SK-N-SH treated with all-trans-retinoic acid at 6 μM for 48 hours (cell line): ENCODE results near the gene GRIN3A.

Source experiments
- ATAC-seq: fragments of 200-7000 bp; cut with Tn5 transposase; 3 replicates; pipeline ENCODE4 v1.9.1; 2020; ENCODE audit warnings: mild to moderate bottlenecking, moderate library complexity
- ARNTL ChIP-seq: fragments of 450-650 bp; formaldehyde crosslinking; IDR thresholded peaks from 2 replicates; pipeline ENCODE4 v1.5.0; 2020; ENCODE audit warnings: low read depth, mild to moderate bottlenecking, moderate library complexity, borderline replicate concordance
- CREB5 ChIP-seq: fragments of 250-450 bp; sonication (Bioruptor Pico); IDR thresholded peaks from 2 replicates; pipeline ENCODE4 v1.5.1; 2020; ENCODE audit warnings: low read depth, mild to moderate bottlenecking, moderate library complexity
- CSDC2 ChIP-seq: fragments of 250-450 bp; sonication (Bioruptor Pico); IDR thresholded peaks from 2 replicates; pipeline ENCODE4 v1.5.0; 2020; ENCODE audit warnings: mild to moderate bottlenecking, moderate library complexity
- CSRNP3 ChIP-seq: fragments of 250-450 bp; sonication (Bioruptor Pico); IDR thresholded peaks from 2 replicates; pipeline ENCODE4 v1.5.1; 2021; ENCODE audit warnings: mild to moderate bottlenecking, moderate library complexity
- ESRRG ChIP-seq: fragments of 250-450 bp; sonication (Bioruptor Pico); IDR thresholded peaks from 2 replicates; pipeline ENCODE4 v1.6.1; 2021; ENCODE audit warnings: mild to moderate bottlenecking
- GLIS3 ChIP-seq: fragments of 250-450 bp; sonication (Bioruptor Pico); IDR thresholded peaks from 2 replicates; pipeline ENCODE4 v1.5.0; 2020; ENCODE audit warnings: mild to moderate bottlenecking, moderate library complexity
- ISL1 ChIP-seq: fragments of 250-450 bp; sonication (Bioruptor Pico); IDR thresholded peaks from 2 replicates; pipeline ENCODE4 v2.1.2; 2022; ENCODE audit warnings: mild to moderate bottlenecking, moderate library complexity
- OSR1 ChIP-seq: fragments of 250-450 bp; sonication (Bioruptor Pico); IDR thresholded peaks from 2 replicates; pipeline ENCODE4 v1.8.0; 2022; ENCODE audit warnings: moderate library complexity, mild to moderate bottlenecking, inconsistent platforms
- PATZ1 ChIP-seq: fragments of 250-450 bp; sonication (Bioruptor Pico); IDR thresholded peaks from 2 replicates; pipeline ENCODE4 v1.8.0; 2020; ENCODE audit warnings: mild to moderate bottlenecking, moderate library complexity, borderline replicate concordance
- POU6F1 ChIP-seq: fragments of 250-450 bp; sonication (Bioruptor Pico); IDR thresholded peaks from 2 replicates; pipeline ENCODE4 v1.8.0; 2021; ENCODE audit warnings: low read depth, mild to moderate bottlenecking, moderate library complexity, borderline replicate concordance
- PPARA ChIP-seq: fragments of 250-450 bp; sonication (Bioruptor Pico); IDR thresholded peaks from 2 replicates; pipeline ENCODE4 v1.5.0; 2020; ENCODE audit warnings: mild to moderate bottlenecking, borderline replicate concordance
- RARB ChIP-seq: fragments of 250-450 bp; sonication (Bioruptor Pico); IDR thresholded peaks from 2 replicates; pipeline ENCODE4 v1.8.0; 2021; ENCODE audit warnings: mild to moderate bottlenecking, moderate library complexity
- SNAI2 ChIP-seq: fragments of 250-450 bp; sonication (Bioruptor Pico); IDR thresholded peaks from 2 replicates; pipeline ENCODE4 v1.5.0; 2020; ENCODE audit warnings: mild to moderate bottlenecking, moderate library complexity
- TCF4 ChIP-seq: fragments of 250-450 bp; sonication (Bioruptor Pico); IDR thresholded peaks from 2 replicates; pipeline ENCODE4 v1.8.0; 2021; ENCODE audit warnings: mild to moderate bottlenecking, moderate library complexity, borderline replicate concordance
- TOX ChIP-seq: fragments of 250-450 bp; sonication (Bioruptor Pico); IDR thresholded peaks from 2 replicates; pipeline ENCODE4 v1.8.0; 2021; ENCODE audit warnings: mild to moderate bottlenecking, moderate library complexity, borderline replicate concordance
- TSHZ2 ChIP-seq: fragments of 250-450 bp; sonication (Bioruptor Pico); IDR thresholded peaks from 2 replicates; pipeline ENCODE4 v1.5.0; 2020; ENCODE audit warnings: mild to moderate bottlenecking, moderate library complexity
- ZC3H10 ChIP-seq: fragments of 250-450 bp; sonication (Bioruptor Pico); IDR thresholded peaks from 2 replicates; pipeline ENCODE4 v1.5.1; 2021; ENCODE audit warnings: mild to moderate bottlenecking, moderate library complexity
- ZFP3 ChIP-seq: fragments of 250-450 bp; sonication (Bioruptor Pico); IDR thresholded peaks from 2 replicates; pipeline ENCODE4 v1.5.0; 2020; ENCODE audit warnings: mild to moderate bottlenecking, moderate library complexity
- ZFP30 ChIP-seq: fragments of 450-650 bp; formaldehyde crosslinking; IDR thresholded peaks from 2 replicates; pipeline ENCODE4 v1.5.0; 2022; ENCODE audit warnings: mild to moderate bottlenecking, moderate library complexity
- ZNF565 ChIP-seq: fragments of 450-650 bp; formaldehyde crosslinking; conservative IDR thresholded peaks from 2 replicates; pipeline ENCODE4 v1.5.0; 2020; ENCODE audit warnings: low read depth, mild to moderate bottlenecking, moderate library complexity
- ZNF70 ChIP-seq: fragments of 450-650 bp; formaldehyde crosslinking; IDR thresholded peaks from 2 replicates; pipeline ENCODE4 v1.5.0; 2020; ENCODE audit warnings: mild to moderate bottlenecking, moderate library complexity

GRIN3A gene

GRCh38 chr9:101567725-101568350, 170.6 kb downstream of the GRIN3A start:
- ATAC-seq, result no peak
- TF ChIP-seq GLIS3 (no peak), ESRRG (CRISPR knock-in tag) (no peak), PPARA (CRISPR knock-in tag) (no peak), ZNF70 (CRISPR knock-in tag) (no peak), CSDC2 (no peak), CREB5 (CRISPR knock-in tag) (no peak), CSRNP3 (CRISPR knock-in tag) (no peak), ARNTL (CRISPR knock-in tag) (no peak), SNAI2 (CRISPR knock-in tag) (no peak)

GRCh38 chr9:101566904-101567724, 171.3 kb downstream of the GRIN3A start:
- TF ChIP-seq CSDC2, result no peak
- TF ChIP-seq ISL1, result no peak
- ATAC-seq, result peak; percentile 86

GRCh38 chr9:101564252-101564651, 174.2 kb downstream of the GRIN3A start:
- ATAC-seq, result no peak
- TF ChIP-seq TOX (CRISPR knock-in tag) (no peak), TSHZ2 (CRISPR knock-in tag) (no peak), ZNF565 (CRISPR knock-in tag) (no peak), ESRRG (CRISPR knock-in tag) (no peak)

- ATAC-seq, result no peak
- no peak for TF ChIP-seq PATZ1
- no peak for TF ChIP-seq PPARA (CRISPR knock-in tag)
- no peak for TF ChIP-seq ZNF70 (CRISPR knock-in tag)
- no peak for TF ChIP-seq ESRRG (CRISPR knock-in tag)
- TF ChIP-seq CREB5 (CRISPR knock-in tag), result no peak
- TF ChIP-seq ZFP3 (CRISPR knock-in tag), result no peak
- no peak for TF ChIP-seq OSR1
- TF ChIP-seq ARNTL (CRISPR knock-in tag), result no peak
- no peak for TF ChIP-seq POU6F1 (CRISPR knock-in tag)
- TF ChIP-seq RARB, result no peak
- no peak for TF ChIP-seq ZC3H10 (CRISPR knock-in tag)
- TF ChIP-seq GLIS3, result no peak
- no peak for TF ChIP-seq TSHZ2 (CRISPR knock-in tag)
- TF ChIP-seq ISL1, result no peak
- TF ChIP-seq TCF4 (CRISPR knock-in tag), result no peak
- TF ChIP-seq SNAI2 (CRISPR knock-in tag), result no peak
- TF ChIP-seq ZFP30 (CRISPR knock-in tag), result no peak
- no peak for TF ChIP-seq TOX (CRISPR knock-in tag)
These were observed 175.5 kb downstream of the GRIN3A start for GRCh38 chr9:101562966-101563365.
